ENCODE data around the gene C17orf107. TPM values are rescaled to one million over a fixed set of nuclear protein-coding genes. Genes with fewer than 3 reads are reported as not detected.

C17orf107 gene
- total RNA-seq, 1 donor from 2014 or later: 0.80 TPM

- Histone ChIP-seq H3K4me3 (no peak overlapping the region), H3K9me3 (replicated peaks) (no peaks in the 10 kb centered on the region), H3K36me3 (no peaks in the 10 kb centered on the region), H3K4me1 (peaks cover under 1% of the 10 kb centered on the region), H3K27me3 (ENCODE audit: low read depth) (no peaks in the 10 kb centered on the region), H3K27ac (replicated peaks) (no peak overlapping the region)
- DNase-seq: no peak
- intact Hi-C loops (cut with micrococcal nuclease): no loop called here
- TF ChIP-seq CTCF (IDR thresholded peaks at IDR 0.05; ENCODE audit: borderline replicate concordance): no peak
These were observed 29.5 kb downstream of the C17orf107 start for GRCh38 chr17:4928881-4929280.

GRCh38 chr17:4931963-4932362 lies 32.6 kb downstream of the C17orf107 start, which contains the start of gene GP1BA:
Gene GP1BA, plus strand, starts transcription at chr17:4932277. Its CDS starts 328 bp downstream, at chr17:4932605.
- no peak within 1 kb of the TSS for H3K4me3 ChIP-seq
- H3K9me3 ChIP-seq (replicated peaks): no peaks in the 10 kb centered on the region
- DNase-seq: no peak
- TF ChIP-seq CTCF (IDR thresholded peaks at IDR 0.05; ENCODE audit: borderline replicate concordance): no peak
- intact Hi-C loops (cut with micrococcal nuclease): no loop called here
- H3K27ac ChIP-seq (replicated peaks): no peak within 1 kb of the TSS
- peaks cover 10% of the 10 kb centered on the region for H3K4me1 ChIP-seq
- peaks cover 11% of the 10 kb centered on the region for H3K36me3 ChIP-seq
- H3K27me3 ChIP-seq (ENCODE audit: low read depth): no peaks in the 10 kb centered on the region

- no peaks in the 10 kb centered on the region for H3K9me3 ChIP-seq (replicated peaks)
- no peak overlapping the region for H3K27ac ChIP-seq (replicated peaks)
- DNase-seq: no peak
- peaks cover 15% of the 10 kb centered on the region for H3K4me1 ChIP-seq
- no peak overlapping the region for H3K4me3 ChIP-seq
- H3K27me3 ChIP-seq (ENCODE audit: low read depth): no peaks in the 10 kb centered on the region
- intact Hi-C loops (cut with micrococcal nuclease): no loop called here
- TF ChIP-seq CTCF (IDR thresholded peaks at IDR 0.05; ENCODE audit: borderline replicate concordance): no peak
- peaks cover 19% of the 10 kb centered on the region for H3K36me3 ChIP-seq
These were observed 33.4 kb downstream of the C17orf107 start for GRCh38 chr17:4932756-4933155.

- Histone ChIP-seq H3K27ac (replicated peaks) (peak overlapping the region; percentile 51), H3K4me3 (no peak overlapping the region), H3K27me3 (ENCODE audit: low read depth) (no peaks in the 10 kb centered on the region), H3K9me3 (replicated peaks) (no peaks in the 10 kb centered on the region), H3K36me3 (peaks cover 28% of the 10 kb centered on the region), H3K4me1 (peaks cover 24% of the 10 kb centered on the region)
- DNase-seq: no peak
- TF ChIP-seq CTCF (IDR thresholded peaks at IDR 0.05; ENCODE audit: borderline replicate concordance): no peak
- intact Hi-C loops (cut with micrococcal nuclease): no loop called here
These were observed 34.3 kb downstream of the C17orf107 start for GRCh38 chr17:4933646-4934045.

GRCh38 chr17:4934173-4934979 lies 35.0 kb downstream of the C17orf107 start:
- no peak overlapping the region for H3K4me3 ChIP-seq
- TF ChIP-seq CTCF (IDR thresholded peaks at IDR 0.05; ENCODE audit: borderline replicate concordance): no peak
- no peaks in the 10 kb centered on the region for H3K27me3 ChIP-seq (ENCODE audit: low read depth)
- DNase-seq: no peak
- H3K36me3 ChIP-seq: peaks cover 30% of the 10 kb centered on the region
- peaks cover 31% of the 10 kb centered on the region for H3K4me1 ChIP-seq
- intact Hi-C loops (cut with micrococcal nuclease): no loop called here
- no peaks in the 10 kb centered on the region for H3K9me3 ChIP-seq (replicated peaks)
- H3K27ac ChIP-seq (replicated peaks): peak overlapping the region; percentile 51

Data from left ventricle myocardium inferior (tissue), 1 donor.